Astrocyte of the cerebellum (primary cell): ENCODE results near the gene NMRAL1.
A peak's percentile ranks its signal among the peaks of the same experiment; 100 is the strongest.

Experiments
- DNase-seq: peaks from one replicate; pipeline ENCODE4 v3.0.0-alpha.2; 2011; ENCODE audit warnings: low read depth
- H3K4me3 ChIP-seq: 2 replicates; pipeline ENCODE4 v1.5.1; 2011; ENCODE audit warnings: mild to moderate bottlenecking, low read depth, low read length, moderate library complexity
- CTCF ChIP-seq: IDR thresholded peaks from 2 replicates; pipeline ENCODE4 v1.5.1; 2012; ENCODE audit warnings: low read length, low read depth, moderate library complexity, mild to moderate bottlenecking; ENCODE audit errors: missing control alignments
- in situ Hi-C: cut with HindIII; loops from 2 replicates; pipeline ENCODE4 v1.10.0; 2017; ENCODE audit warnings: low sequenced_read_pairs

The NMRAL1 gene

GRCh38 chr16:4511441-4512082 is 37.1 kb upstream of the NMRAL1 start:
- in situ Hi-C loops: loop anchor here (25.0 kb wide), 1 partner anchor 126 kb away; no protein-coding TSS in a partner anchor
- DNase-seq: no peak

GRCh38 chr16:4510747-4511426 is 36.5 kb upstream of the NMRAL1 start:
- DNase-seq: no peak
- in situ Hi-C loops: loop anchor here (25.0 kb wide), 1 partner anchor 126 kb away; no protein-coding TSS in a partner anchor
- no peak overlapping the region for H3K4me3 ChIP-seq
- TF ChIP-seq CTCF: no peak

More at GRCh38 chr16:4511441-4512082, 37.1 kb upstream of the NMRAL1 start:
- peak; percentile 65 for TF ChIP-seq CTCF
- H3K4me3 ChIP-seq: no peak overlapping the region

- H3K4me3 ChIP-seq: no peak overlapping the region
- no peak for TF ChIP-seq CTCF
- in situ Hi-C loops: loop anchor here (25.0 kb wide), 1 partner anchor 127 kb away; no protein-coding TSS in a partner anchor
- DNase-seq: no peak
Observed at GRCh38 chr16:4510131-4510530, 35.7 kb upstream of the NMRAL1 start.

- no peak for TF ChIP-seq CTCF
- DNase-seq: no peak
- no peak overlapping the region for H3K4me3 ChIP-seq
- in situ Hi-C loops: loop anchor here (25.0 kb wide), 1 partner anchor 128 kb away; no protein-coding TSS in a partner anchor
Observed at GRCh38 chr16:4509420-4509819, 35.0 kb upstream of the NMRAL1 start.

GRCh38 chr16:4508806-4509205 is 34.4 kb upstream of the NMRAL1 start:
- no peak for TF ChIP-seq CTCF
- H3K4me3 ChIP-seq: no peak overlapping the region
- no peak for DNase-seq
- in situ Hi-C loops: loop anchor here (25.0 kb wide), 1 partner anchor 128 kb away; no protein-coding TSS in a partner anchor

- no peak overlapping the region for H3K4me3 ChIP-seq
- TF ChIP-seq CTCF: no peak
- in situ Hi-C loops: loop anchor here (25.0 kb wide), 1 partner anchor 130 kb away; no protein-coding TSS in a partner anchor
- DNase-seq: no peak
Observed at GRCh38 chr16:4507588-4508345, 33.3 kb upstream of the NMRAL1 start.
